Muscle of arm (tissue), 12 donors: ENCODE results near the gene SPDYE17. TPM values are rescaled to one million over a fixed set of nuclear protein-coding genes. Genes with fewer than 3 reads are reported as not detected.
"Not testable (repeated sequence)": the region's sequence is repeated elsewhere in the genome, so short reads cannot be mapped to it uniquely, and the experiment has no call there.

Experiments
- DNase-seq: peaks from one replicate; pipeline ENCODE4 v3.0.0-alpha.2; 2013
- polyA plus RNA-seq, 12 donors: library from polyadenylated mRNA; unstranded; fragments of 120-200 nt; gene quantifications; one replicate each; pipeline ENCODE4 v1.2.1, GENCODE V29; 2013; ENCODE audit not compliant: insufficient read length in 12 of 12

The SPDYE17 gene
- polyA plus RNA-seq, 12 donors: not detected

DNA sequence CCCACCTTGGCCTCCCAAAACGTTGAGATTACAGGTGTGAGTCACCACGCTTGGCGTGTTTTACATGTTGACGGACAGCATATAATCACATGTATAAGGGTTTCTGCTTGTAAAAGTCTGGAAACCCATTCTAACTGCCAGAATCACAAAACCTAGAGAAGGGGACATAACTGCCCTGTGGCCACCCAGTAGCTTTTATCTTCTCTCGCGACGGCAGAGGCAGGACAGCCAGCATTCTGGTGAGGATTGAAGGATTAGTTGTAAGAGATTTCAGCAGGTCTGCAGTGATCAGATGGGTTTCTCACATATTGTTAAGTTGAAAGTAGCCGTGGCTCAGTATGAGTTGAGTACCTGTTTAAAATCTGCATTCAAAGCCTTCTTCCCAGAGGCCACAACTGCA is 59.8 kb downstream of the SPDYE17 start:
- not testable (repeated sequence) for DNase-seq

Other genes with a start within 250 kb of the SPDYE17 start
- under 1 TPM in 6 of 12 donors, not detected in 6; 0.34 to 0.73 (median 0.61) TPM for gene SPDYE18, start 30.2 kb upstream of the SPDYE17 start, polyA plus RNA-seq
- gene CCDC146, start 90.3 kb upstream of the SPDYE17 start, polyA plus RNA-seq: 10 to 100 TPM in 7 of 12 donors, 1 to 10 TPM in 4, not detected in 1; 6.5 to 25.0 (median 11.3) TPM
- gene FGL2, start 167.5 kb upstream of the SPDYE17 start, polyA plus RNA-seq: 10 to 100 TPM in 11 of 12 donors, not detected in 1; 20.6 to 52.1 (median 31.3) TPM